NCI-H1105 treated with DMSO at 0.1 percent for 48 hours (cell line): ENCODE measurements around the gene ABCC2.
"Not testable (repeated sequence)": the region's sequence is repeated elsewhere in the genome, so short reads cannot be mapped to it uniquely, and the experiment has no call there.

Experiments
- DNase-seq: peaks from one replicate; lab custom pipeline; 2025; lab: John Stamatoyannopoulos, UW

Gene ABCC2

DNA sequence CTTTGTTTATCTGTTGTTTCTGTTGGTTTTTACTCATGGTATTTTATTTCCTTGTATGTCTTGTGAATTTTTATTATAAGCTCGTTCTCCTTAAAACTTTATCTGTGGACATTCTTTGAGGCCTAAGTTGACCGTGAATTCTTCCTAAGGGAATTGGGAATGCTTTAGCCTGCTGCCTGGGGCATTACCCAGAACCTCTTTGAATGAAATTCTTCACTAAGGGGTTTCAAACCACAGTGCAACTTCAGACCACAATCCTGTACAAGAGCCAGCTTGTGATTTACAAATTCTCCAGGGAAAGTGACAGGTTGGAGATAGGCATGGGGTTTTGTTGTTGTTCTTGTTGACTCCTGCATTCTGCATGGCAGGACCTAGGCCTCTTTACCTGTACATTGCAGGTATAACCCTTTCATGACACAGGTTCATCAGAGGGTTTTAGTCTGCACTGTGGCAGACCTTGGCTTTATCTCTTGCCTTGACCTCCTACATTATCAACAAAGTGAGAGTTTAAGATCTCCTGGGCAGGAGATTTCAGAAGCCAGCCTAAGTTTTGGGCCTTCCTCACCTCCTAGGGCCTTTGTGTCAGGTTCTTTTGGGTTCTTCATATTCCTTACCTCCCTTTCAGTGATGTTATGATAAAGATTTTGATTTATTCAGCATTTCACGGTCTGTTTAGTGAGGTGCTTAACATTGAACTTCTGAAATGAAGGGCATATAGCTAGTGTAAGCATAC, 70.2 kb downstream of the ABCC2 start:
- no peak for DNase-seq

DNA sequence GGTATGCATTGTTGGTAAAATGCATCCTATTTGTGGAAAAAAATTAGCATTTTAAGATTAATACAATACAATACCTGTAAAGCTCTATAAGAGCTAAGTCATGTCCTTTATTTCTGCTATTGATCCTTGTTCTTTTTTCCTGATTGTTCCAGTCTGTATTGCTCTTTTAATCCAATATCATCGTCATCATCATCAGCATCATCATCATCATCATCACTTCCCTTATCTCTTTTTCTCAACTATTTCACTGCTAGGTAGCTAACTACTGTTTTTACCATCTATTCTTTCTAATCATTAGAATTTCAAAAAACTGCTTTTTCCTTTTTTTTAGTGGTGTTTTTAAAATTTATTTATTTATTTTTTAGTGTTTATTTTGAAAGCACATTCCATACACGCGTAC, 71.2 kb downstream of the ABCC2 start:
- DNase-seq = no peak

DNA sequence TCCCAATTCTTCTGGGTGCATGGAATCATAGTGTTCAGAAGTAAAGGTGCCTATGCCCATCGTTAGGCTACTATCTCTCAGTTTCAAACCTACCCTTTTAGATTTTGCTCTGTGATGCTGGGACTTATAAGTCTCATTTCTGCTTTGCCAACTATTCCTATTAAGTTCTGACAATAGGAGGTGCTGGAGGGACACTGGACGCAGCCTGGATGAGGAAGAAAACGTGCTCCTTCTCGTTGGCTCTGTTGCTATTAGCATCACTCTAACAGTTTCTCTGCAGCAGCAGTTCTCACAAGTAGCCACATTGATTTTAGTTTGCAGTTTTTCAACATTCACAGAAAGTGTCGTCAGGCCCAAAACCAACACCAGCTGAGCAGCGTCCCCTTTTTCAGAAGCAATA, 72.4 kb downstream of the ABCC2 start:
- no peak for DNase-seq

DNA sequence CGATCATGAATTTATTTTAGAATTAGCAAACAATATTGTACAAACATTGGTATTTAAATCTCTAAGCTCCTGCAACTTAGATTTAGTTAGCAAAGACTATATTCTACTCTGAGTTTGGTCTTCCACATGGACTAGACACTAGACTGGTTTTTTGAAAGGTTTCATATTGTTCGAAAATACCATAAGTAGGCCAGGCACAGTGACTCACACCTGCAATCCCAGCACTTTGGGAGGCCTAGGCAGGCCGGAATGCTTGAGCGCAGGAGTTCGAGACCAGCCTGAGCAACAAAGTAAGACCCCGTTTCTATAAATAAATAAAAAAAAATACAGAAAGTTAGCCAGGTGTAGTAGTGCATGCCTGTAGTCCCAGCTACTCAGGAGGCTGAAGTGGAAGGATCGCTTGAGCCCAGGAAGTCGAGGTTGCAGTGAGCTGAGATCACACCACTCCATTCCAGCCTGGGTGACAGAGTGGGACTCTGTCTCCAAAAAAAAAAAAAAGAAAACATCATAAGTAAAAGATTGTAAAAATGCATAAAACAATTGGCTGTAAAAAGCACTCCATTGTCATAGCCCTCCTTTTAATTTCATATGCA, 73.1 kb downstream of the ABCC2 start:
- no peak for DNase-seq

DNA sequence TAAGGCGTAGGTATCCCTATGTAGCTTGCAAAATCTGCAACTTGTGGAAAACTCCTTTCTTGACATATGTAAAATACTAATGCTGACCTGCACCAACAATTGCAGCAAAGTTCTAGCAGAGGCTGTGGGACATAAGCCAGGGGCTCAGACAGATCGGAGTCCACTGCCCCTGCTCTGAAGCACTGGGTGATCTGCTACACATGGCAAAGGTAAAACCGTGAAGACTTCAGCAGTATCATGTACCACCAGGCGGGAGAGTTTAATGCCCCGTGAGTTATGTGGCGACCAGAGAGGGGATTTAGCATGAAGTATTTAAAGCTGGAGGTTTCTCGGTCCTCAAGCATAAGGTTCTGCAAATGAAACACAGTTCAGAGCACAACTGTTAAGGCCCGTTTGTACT, 76.4 kb downstream of the ABCC2 start:
- no peak for DNase-seq

DNA sequence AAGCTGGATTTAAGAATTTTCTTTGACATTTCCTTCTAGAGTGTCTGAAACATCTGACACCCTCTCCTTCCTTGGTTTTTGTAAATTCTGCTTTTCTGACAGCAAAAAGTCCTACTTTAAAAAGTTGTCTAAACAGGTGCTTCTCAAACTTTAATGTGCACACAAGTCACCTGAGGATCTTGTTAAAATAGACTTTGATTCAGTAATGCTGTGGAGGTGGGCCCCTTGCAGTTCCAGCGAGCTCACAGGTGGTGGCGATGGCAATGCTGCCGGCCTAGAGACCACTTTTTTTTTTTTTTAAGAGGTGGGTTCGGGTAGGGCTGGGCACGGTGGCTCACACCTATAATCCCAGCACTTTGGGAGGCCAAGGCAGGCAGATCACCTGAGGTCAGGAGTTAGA, 77.1 kb downstream of the ABCC2 start:
- DNase-seq = no peak

DNA sequence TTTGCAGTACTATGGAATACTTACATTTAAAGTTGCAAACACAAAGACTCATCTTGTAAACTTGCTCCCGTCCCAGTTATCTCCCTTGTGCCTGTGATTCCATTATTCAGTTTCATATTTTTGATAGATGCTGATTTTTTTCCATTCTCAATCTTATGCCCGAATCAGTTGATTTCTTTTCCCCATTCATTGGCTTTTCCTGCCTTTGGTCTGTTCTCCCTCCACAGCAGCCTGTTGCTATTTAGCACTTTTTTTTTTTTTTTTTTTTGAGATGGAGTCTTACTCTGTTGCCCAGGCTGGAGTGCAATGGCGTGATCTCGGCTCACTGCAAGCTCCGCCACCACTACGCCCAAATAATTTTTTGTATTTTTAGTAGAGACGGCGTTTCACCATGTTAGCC, 78.0 kb downstream of the ABCC2 start:
- no peak for DNase-seq

DNA sequence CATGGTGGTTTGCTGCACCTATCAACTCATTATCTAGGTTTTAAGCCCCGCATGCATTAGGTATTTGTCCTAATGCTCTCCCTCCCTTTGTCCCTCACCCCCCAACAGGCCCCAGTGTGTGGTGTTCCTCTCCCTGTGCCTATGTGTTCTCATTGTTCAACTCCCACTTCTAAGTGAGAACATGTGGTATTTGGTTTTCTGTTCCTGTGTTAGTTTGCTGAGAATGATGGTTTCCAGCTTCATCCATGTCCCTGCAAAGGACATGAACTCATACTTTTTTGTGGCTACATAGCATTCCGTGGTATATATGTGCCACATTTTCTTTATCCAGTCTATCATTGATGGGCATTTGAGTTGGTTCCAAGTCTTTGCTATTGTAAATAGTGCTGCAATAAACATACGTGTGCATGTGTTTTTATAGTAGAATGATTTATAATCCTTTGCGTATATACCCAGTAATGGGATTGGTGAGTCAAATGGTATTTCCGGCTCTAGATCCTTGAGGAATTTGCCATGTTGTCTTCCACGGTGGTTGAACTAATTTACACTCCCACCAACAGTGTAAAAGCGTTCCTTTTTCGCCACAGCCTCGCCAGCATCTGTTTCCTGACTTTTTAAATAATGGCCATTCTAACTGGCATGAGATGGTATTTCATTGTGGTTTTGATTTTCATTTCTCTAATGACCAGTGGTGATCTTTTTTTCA, 81.2 kb downstream of the ABCC2 start:
- DNase-seq = not testable (repeated sequence)

DNA sequence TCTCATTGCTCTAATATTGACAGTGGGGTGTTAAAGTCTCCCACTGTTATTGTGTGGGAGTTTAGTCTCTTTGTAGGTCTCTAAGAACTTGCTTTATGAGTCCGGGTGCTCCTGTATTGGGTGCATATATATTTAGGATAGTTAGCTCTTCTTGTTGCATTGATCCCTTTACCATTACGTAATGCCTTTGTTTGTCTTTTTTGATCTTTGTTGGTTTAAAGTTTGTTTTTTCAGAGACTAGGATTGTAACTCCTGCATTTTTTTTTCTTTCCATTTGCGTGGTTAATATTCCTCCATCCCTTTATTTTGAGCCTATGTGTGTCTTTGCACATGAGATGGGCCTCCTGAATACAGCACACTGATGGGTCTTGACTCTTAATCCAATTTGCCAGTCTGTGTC, 84.8 kb downstream of the ABCC2 start:
- DNase-seq = not testable (repeated sequence)

DNA sequence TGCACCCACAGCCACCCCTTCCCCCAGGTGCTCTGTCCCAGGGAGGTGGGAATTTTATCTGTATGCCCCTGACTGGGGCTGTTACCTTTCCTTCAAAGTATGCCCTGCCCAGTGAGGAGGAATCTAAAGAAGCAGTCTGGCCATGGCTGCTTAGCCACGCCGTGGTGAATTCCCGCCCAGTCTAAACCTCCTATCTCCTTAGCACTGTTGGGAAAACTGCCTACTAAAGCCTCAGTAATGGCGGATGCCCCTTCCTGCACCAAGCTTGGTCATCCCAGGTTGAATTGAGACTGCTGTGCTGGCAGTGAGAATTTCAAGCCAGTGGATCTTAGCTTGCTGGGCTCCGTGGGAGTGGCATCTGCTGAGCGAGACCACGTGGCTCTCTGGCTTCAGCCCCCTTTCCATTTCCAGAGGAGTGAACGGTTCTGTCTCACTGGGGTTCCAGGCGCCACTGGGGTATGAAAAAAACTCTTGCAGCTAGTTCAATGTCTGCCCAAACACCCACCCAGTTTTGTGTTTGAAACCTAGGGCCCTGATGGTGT, 87.2 kb downstream of the ABCC2 start:
- no peak for DNase-seq

DNA sequence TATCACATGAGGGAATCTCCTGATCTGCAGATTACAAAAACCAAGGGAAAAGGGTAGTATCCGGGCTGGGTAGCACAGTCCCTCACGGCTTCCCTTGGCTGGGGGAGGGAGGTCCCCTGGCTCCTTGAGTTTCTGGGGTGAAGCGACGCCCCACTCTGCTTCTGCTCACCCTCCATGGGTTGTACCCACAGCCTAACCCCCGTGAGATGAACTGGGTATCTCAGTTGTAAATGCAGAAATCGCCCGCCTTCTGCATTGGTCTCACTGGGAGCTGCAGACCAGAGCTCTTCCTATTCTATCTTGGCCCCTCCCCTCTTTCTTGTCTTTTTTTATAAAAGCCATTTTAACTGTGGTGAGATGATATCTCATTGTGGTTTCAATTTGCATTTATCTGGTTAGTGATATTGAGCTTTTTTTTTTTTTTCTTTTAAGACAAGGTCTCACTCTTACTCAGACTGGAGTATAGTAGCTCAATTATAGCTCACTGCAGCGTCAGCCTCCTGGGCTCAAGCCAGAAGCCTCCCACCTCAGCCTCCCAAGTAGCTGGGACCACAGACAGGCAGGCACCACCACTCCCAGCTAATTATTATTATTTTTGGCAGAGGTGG, 87.8 kb downstream of the ABCC2 start:
- no peak for DNase-seq

DNA sequence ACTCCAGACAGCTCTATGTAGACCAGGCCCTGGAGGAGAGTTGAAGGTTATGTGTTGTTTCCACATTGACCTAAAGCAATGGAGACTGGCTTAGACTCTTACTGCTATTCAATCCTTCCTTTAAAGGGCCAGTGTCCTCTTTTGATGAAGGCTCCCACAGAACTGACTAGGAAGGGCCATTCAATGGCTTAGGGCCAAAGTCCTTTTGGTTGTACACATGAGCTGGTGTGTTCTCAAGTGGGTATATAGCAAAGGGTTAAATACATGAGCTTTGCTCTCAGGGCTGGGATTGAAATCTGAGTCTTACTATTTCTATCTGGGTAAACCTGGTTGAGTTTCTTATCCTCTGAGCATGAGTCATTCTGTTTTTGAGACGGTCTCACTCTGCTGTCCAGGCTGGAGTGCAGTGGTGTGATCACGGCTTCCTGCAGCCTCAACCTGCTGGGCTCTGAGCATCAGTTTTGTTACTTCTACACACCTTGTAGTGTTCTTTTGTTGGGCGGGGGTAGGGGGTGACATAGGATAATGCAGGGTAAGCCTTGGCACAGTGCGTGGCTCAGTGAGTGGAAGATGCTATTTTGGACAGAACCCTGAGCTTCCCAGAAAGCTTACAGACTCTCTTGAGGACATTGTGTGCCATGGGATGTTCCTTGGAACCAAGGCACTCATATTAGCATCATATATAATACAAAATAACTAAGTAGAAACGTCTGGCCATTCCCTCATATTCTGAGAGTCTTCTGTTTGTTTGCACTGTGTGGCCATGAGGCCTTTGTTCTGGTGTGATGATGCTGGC, 90.1 kb downstream of the ABCC2 start:
- DNase-seq = no peak

DNA sequence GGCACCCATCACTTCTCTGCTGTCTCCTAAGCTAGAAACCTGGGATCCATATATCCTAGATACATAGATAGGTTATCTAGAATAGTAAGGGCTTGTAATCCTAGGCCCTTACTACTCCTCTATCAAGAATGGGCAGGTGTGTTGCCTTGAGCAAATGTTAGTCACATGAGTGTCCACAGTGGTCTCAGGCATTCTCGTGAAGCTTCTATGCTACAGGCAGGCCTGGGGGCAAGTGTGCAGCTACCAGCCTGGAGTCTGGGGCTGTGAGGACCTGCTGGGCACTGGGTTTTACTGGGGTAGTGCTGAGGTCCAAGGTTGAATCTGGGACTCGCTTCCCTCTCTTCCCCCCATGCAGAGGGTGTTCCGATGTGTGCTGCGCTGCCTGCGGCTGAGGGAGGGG, 91.4 kb downstream of the ABCC2 start:
- DNase-seq = no peak

DNA sequence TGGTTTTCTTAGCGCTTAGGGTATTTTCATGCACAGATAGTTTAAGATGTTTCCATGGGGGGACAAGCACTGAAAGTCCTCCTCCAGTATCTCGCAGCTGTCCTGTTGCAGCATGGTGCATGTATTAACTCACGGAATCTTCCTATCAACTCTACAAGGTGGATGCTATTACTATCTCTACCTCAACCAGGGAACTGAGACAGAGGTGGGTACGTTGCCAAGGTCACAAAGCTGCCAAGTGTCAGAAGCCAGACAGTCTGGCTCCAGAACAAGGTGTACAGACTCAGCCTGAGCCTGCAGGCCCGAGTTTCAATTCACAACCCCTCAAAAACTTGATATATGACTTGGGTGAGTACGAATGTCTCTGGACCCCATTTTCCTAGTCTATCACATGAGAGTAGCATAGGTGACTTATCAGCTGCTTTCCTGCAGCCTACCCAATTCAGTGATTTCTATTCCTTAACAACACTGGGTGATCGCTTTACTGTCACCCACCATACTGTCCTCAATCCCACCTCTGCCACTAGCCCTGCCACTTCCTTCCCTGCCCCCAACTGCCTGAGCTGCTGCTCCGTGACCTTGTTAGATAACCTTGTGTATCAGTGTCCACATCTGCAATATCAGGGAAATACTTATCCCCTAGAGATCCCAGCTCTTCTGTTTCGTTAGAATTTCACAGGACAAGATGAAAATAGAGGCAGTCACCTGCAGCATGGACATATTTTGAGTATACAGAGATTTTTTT, 92.1 kb downstream of the ABCC2 start:
- no peak for DNase-seq

DNA sequence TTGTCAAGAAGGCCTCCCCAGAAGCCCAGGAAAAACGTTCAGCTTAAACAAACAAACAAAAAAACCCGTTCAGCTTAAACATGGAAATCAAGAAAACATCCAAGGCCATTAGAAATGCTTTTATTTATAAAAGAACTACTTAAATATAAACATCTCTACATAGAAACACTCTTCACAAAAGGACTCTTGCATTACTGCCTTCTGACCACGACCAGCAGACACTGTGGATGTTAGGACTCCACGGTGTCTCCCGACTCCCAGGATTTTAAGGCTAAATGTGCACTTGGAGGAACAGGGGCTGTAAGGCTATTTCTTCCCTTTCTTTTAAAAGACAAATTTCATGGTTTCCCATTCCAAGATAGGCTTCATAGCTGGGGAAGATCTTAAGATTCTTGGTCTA, 93.0 kb downstream of the ABCC2 start:
- no peak for DNase-seq

DNA sequence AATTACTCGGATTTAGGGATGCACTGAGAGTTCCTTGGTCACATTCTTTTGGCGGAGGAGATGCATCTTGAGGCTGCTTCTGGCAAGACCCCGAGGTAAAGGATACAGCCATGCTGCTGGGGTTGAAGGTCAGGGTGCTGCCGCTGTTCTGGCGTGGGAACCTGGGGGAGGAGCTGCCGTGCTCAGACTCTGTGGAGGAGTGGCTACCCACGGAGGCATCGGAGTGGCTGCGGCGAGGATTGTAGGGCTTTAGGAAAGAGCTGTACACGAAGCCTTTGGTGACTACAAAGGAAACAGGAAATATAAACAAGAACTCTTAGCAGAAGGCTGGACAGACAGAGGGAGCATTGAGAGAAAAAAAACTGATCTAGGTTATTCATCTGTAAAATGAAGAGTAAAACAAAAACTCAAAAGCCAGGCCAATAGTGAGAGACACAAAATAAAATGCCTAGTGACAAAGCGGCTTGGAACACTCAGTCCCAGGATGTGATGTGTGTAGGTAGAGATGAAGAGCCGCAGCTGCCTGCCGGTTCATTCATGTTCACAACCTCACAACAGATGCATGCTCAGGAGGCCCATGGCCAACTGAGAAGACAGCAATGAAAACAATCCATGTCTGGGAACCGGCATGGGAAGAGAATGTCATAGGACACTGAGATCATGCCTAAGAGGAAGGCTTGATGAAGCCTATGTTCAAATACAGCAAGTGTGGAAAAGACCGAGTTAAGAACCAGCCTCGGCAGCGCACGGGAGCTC, 97.8 kb downstream of the ABCC2 start:
- DNase-seq = no peak

DNA sequence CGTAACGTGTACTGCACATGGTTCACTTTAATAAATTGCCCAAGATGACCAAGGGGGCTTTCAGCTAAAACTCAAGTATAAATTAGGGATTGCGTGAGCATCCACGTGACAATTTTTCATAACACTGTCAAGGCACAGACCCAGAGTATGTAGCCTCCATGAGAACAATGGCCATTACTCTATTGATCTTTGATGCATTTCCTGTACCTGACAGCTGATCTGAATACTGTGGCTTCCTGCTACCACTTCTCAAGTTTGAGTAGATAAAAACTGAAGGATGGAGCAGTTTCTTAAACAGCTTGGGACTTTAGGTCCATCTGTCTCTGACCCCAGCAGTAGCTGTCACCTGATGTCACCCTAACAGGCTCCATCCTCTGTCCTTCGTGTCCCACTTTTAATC, 98.9 kb downstream of the ABCC2 start:
- no peak for DNase-seq

DNA sequence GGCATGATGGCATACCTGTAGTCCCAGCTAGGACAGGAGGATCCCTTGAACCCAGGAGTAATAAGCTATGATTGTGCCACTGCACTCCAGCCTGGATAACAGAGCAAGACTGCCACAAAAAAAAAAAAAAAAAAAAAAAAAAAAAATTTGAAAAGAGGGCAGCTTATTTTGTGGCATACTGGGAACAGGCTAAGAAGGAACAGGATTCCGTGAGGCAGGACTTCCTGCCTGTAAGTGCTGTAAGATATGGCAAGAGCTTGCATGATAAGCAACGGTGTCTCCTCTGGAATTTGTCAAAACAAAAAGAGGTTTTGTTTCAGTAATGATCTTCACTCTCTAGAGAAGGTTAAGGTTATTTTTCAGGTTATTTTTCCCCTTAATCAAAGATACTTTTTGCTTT, 101.1 kb downstream of the ABCC2 start:
- no peak for DNase-seq

DNA sequence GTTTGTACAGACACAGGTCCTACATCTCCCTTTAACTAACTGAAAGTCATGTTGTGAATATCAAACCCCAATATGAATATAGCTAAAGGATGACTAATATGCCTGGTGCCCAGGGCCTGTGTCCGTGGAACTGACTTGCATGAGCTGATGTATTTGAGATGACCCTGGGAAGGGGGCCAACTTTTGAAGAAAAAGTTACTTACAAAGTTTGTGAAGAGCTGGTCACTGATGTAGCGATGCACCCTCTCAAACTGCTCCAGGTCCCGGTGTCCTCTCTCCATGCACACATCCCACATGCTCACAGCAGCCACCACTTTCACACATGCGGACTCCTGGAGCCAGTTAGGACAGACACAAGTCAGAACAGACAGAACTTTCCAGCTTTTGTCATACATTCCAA, 106.2 kb downstream of the ABCC2 start:
- DNase-seq = no peak

DNA sequence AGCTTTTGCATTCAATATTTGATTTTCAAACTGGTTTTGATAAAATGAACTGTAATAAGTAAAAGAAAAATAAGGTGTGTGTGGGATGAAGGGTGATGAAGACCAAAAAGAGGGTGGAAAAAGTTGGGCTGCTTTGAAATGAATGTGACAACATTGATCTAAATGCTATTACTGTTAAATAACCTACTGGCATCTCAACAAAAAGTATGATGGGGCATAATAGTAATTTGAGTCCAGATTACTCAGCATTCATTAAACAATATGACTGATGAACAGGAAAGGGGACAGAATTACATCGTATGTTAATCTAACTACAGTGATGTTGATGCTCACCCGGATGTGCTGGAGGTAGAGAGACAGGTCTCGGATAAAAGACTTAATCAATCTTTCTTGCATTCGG, 112.2 kb downstream of the ABCC2 start:
- DNase-seq = no peak
